A673 (cell line): ENCODE measurements around the gene TBC1D9.

Experiments used
- CTCF ChIP-seq: fragments of 300-800, 200-600 bp; sonication (generic); conservative IDR thresholded peaks from 2 replicates; pipeline ENCODE4 v1.5.1; 2017; ENCODE audit warnings: low read depth, mild to moderate bottlenecking, antibody characterized with exemption, low read length, moderate library complexity, mixed read lengths
- EZH2 ChIP-seq: fragments of 200-600 bp; sonication (generic); IDR thresholded peaks from 2 replicates; pipeline ENCODE4 v1.6.1; 2017; ENCODE audit warnings: borderline replicate concordance, low read depth, mild to moderate bottlenecking, mixed read lengths, antibody characterized with exemption, low read length; ENCODE audit not compliant: poor library complexity, severe bottlenecking

- TF ChIP-seq CTCF (no peak), EZH2 (no peak)
These were observed 71.9 kb downstream of the TBC1D9 start for GRCh38 chr4:140684314-140684713.
